NB4 (cell line): ENCODE data around the gene ASB4.

Experiments
- CTCF ChIP-seq: IDR thresholded peaks from one replicate; pipeline ENCODE4 v1.5.1; 2012; ENCODE audit warnings: low read depth, low read length
- MYC ChIP-seq: IDR thresholded peaks from 2 replicates; pipeline ENCODE4 v1.6.1; 2011; ENCODE audit warnings: low read depth, low read length
- POLR2A ChIP-seq: IDR thresholded peaks from 2 replicates; pipeline ENCODE4 v1.6.1; 2011; ENCODE audit warnings: mild to moderate bottlenecking; ENCODE audit not compliant: insufficient read length; ENCODE audit errors: extremely low read depth

GRCh38 chr7:95585426-95585789 lies 99.7 kb downstream of the ASB4 start:
- no peak for TF ChIP-seq POLR2A
- TF ChIP-seq CTCF, result no peak
- TF ChIP-seq MYC, result no peak
